NCI-H82 (cell line): Measurements from ENCODE around the gene PLCG2.

Source experiments
- DNase-seq: peaks from one replicate; lab custom pipeline; 2025; lab: John Stamatoyannopoulos, UW

Gene PLCG2

DNA sequence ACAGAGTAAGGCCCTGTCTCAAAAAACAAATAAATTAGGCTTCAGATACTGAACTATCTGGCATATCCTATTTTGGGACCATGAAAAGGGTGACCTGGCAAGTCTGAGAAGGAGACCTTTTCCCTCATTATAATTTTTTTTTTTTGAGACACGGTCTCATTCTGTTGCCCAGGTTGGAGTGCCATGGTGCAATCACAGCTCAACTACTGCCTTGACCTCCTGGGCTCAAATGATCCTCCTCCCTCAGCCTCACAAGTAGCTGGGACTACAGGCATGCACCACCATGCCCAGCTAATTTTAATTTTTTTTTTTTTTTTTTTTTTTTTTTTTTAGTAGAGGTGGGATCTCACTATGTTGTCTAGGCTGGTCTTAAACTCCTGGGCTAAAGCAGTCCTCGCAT is 37.3 kb downstream of the PLCG2 start:
- no peak for DNase-seq

DNA sequence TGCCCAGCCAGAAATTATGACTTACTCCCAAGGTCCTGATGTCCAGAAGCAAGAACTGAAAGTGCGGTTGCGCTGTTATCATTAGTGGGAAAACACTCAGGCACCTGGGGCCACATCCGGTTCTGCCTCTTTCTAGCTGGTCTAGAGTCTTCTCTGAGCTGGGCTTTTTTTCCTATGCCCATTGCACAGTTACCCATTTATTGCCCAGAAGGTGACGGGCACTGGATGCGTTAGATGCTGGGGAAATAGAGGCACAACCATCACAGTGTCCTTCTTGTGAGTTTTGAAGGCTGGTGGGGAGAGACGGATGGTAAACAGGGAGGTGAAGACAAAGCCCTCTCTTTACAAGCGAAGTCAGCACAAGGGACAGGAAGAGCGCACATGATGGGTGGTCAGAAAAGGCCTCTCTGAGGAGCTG is 37.7 kb downstream of the PLCG2 start:
- DNase-seq = no peak

DNA sequence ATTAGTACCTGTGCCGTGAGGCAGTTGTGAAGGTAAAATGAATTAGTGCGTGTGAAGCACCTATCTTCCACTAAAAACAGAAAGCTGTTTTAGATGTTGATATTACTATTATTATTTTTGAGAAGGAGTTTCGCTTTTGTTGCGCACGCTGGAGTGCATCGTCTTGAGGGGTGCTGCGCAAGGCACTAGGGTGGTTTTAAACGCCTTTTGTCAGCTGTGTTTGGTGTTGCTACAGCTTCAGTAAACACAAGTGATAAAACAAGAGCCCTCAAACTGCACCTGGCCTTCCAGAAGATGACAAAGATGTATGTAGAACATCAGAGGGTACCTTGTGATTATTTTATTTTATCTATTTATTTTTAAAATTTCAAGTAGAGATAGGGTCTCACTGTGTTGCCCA is 38.2 kb downstream of the PLCG2 start:
- DNase-seq = no peak

DNA sequence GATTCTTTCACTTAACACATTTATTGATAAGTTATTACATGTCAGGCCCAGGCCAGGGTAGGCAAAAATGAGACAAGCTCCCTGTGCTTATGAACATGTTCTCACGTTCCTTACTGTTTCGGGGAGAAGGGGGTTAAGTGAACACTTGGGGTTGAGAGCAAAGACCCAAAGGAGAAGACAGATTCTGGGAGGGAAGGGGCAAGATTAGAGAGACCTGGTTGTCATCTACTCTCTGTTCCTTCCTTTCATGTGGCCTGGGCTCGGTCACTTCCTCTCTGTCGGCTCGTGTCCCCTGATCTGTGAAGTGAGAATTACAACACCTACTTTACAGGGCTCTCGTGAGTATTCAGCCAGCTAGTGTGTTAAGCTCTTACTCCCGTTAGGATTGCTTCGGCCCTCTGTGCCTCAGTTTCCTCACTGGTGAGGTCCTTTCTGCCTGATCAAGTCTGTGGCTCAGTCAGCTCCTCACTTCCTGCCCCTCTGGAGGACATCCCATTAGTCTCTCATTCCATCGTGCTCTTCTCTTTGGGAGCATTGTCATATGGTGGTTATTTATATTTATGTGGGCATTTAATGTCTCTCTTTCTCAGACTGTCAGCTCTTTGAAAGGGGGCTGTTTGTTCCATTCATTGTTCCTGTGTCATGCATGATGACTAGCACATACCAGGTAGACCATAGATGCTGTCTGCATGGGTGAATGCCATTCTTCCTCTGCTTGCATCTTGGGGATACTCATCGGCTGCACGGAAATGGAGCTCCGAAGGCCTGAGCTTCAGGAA is 38.9 kb downstream of the PLCG2 start:
- DNase-seq = no peak

DNA sequence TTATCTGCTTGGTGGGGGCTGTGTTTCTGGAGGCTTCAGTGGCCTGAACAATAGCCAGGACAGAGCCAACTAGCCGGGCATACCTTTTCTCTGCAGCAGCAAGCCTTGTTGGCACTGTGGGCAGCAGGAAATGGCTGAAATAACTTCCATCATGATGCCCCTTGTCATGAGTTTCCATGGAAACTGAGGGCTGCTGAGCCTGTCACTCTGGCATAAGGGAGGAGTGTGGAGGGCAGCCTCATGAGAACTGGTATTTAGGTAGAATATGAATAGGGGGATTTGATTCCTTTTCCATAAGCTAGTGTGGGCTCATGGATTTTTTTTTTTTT is 39.4 kb downstream of the PLCG2 start:
- no peak for DNase-seq

DNA sequence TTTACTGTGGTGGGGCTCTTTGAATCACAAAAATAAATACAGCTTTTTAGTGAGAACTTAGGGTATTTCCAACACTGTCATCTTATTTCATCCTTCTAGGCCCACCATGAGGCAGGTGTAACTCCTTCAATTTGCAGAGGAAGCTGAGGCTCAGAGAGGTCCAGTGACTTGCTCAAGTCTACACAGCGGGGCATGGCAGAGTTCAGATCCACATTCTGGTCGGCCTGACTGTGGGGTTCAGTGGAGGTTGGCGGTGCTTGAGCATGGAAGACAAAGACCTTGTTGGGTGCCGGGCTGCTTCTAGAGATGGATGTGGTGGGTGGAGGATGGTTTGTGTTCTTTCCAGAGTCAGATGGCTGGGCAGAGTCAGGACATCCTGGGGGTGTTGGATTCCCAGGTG is 39.8 kb downstream of the PLCG2 start:
- DNase-seq = no peak

DNA sequence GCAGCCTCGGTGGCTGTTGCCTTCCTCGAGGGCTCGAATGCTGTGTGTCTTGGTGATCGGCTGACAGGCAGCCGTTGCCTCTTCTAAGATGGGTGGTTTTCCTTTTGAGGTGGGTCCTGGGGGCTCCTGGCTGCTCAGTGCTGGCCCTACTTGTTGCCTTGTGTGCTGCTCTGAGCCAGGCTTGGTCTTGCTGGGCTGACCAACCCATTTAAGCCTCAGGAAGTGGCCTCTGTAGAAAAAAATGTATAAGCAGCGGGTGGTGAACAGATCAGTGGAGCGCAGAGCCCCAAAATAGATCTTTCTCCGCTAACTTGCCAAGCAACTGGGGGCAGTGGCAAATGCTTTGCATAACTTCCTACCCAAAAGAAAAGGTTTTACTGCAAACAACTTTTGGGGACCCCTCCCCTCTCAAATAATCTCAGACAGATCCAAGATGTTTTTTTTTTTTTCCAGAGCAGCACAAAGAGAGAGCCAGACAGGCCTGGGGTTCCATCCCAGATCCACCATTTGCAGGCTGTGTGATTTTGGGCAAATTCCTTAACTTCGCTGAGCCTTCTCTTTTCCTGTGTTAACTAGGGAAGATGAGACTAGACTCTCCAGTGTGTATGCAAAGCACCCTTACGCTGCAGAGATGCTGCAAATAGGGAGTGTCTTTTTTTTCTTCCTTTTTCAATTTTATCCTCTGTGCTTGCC is 42.5 kb downstream of the PLCG2 start:
- DNase-seq = no peak

DNA sequence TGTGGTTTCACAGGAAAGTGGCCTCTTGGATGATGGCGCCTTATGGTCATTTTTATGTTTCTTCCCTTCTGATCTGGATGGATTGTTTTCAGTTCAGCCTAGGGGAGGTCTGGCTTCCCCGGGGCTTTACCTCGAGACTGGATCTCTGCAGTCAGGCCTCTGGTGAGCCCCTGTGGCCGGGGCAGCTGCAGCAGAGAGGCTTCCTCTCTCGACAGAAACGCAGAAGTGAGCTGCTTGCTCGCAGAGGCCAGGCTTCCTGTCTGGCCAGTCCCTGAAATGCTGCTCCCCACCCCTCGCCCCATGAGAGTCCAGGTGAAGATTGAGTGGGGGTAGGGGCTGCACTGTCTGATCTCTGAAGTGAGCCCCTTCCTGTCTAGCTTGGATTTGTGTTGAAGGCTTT is 44.0 kb downstream of the PLCG2 start:
- no peak for DNase-seq

DNA sequence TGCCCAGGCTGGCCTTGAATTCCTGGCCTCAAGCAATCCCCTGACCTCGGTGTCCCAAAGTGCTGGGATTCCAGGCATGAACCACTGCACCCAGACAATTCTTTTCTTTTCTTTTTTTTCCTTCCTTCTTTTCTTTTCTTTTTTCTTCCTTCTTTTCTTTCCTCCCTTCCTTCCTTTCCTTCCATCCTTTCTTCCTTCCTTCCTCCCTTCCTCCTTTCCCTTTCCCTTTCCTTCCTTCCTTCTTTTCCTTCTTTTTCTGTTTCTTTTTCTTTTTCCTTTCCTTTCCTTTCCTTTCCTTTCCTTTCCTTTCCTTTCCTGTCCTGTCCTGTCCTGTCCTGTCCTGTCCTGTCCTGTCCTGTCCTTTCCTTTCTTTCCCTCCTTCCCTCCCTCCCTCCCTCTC is 44.6 kb downstream of the PLCG2 start:
- DNase-seq = no peak

DNA sequence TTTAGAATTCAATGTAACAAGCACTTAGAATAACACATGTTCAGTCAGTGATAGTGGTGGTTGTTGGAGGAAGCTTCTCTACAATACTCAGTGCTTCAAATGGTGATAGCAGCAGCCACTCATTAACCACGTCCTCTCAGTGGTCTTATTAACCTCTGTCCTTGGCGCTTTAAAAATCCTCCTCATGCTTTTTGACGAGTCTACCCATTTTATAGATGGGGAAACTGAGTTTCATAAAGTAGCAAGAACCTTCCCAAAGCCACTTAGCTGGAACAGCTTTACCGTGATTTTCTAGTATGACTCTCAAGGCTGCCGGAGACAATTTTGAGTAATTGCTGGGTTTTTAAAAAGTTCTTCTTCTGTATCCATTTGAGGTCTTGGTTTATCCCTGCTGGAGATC is 47.4 kb downstream of the PLCG2 start:
- DNase-seq = no peak

DNA sequence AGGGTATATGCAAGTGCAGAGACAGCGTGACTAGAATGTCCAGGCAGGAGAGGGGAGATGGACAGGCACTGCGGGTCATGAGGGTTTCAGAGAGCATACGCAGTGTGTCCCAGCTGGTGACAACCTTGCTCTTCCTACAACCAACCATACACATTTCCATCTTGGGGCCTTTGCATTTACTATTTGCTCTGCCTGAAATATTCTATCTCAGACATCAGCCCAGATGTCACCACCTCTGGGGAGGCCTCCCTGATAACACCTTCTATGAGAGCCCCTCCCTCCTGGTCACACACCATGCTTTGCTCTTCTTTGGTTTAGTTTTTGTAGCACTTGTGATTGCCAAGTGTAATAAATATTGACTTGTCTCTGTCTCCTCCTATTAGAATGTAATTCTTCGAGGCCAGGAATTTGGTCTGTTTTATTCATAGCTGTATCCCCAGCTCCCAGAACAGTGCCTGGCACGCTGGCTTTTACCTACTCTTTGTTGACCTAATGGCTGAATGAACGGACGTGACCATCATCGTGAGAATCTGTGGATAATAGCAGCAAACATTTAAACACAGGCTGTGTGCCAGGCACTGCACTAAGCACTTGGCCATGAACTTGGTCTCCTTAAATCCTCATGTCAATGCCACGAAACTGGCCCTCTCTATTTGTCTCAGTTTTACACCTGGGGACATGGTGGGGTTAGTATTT is 51.9 kb downstream of the PLCG2 start:
- DNase-seq = no peak

DNA sequence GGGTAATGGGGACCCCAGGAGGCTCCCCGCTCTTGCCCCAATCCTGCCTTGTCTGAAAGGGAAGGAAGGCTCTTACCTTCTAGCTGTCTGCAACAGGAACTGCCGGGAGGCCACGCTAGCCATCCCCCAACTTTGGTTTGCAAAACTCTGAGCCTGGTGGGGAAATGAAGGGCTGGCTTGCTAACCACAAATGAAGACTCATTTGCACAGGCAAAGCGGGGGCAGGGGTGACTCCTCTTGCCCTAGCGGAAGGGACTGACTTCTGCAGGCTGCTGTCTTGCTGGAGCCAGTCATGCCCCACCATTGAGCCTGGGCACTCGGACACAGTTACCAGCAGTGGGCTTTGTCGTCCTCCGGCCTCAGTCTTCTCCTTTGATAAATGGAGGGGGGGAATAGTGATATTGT is 52.6 kb downstream of the PLCG2 start:
- no peak for DNase-seq

DNA sequence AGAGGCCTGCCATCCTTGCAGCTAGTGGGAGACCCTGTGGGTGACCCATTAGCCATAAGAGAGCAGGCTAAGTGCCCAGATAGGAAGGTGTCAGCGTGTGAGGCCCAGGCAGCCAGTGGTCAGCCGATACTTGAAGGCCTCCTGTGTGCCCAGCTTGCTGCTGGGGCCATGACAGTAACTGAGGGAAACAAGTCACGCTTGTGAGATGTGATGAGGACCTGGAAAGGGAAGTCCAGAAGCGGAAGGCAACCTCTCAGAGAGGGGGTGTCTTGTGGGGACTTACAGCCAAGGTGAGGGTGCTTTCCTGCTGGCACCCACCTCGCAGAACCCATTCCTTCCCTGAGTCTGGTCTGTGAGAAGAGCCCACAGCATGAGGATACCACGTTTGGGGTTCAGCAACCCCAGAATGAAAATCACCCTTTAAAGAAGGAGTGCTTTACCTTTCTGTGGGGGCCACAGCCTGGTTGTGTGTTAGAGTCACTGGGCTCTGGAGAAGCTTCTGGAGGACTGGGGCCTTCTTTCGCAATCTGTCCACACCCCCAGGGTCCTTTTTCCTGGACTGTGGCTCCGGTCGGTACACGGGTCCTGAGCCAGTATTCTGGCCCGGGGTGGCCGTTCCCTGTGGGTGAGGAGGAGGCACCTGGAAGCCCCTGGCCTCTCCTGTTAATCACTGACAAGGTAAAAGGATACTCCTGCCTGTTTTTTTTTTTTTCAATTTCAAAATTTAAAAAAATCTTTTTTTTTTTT is 53.9 kb downstream of the PLCG2 start:
- no peak for DNase-seq

DNA sequence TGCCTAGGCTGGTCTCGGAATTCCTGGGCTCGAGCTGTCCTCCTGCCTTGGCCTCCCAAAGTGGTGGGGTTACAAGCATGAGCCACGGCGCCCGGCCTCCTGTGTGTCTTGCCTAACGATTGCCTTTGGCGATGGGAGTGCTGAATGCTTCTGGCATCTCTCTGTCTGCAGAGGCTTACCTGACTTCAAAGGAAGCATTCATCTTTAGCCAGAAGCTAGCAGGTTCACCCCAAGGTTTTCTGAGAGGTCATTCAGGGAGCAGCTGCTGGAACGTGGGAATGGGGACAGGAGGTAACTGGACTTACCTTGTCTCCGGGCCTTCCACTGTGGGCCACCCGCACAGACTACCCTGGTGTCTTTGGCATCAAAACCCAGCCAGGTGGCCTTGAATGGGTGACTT is 54.7 kb downstream of the PLCG2 start:
- DNase-seq = no peak

DNA sequence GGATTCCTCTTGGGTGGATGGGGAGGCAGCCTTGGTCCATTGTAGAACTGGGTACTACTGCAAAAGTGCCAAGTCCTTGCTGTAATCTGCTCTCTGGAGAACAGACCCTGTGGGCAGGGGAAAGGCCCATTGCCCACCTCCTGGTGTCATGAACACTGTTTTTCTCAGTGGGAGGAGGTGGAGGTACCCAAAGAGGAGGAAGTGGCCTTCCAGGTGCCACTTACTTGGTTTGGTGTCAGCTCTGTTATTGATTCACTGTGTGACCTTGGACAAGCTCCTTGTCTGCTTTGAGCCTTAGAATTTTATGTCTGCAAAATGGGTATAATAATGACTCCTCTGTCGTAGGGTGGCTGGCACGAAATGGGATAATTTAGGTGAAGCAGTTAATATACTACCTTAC is 55.8 kb downstream of the PLCG2 start:
- no peak for DNase-seq

DNA sequence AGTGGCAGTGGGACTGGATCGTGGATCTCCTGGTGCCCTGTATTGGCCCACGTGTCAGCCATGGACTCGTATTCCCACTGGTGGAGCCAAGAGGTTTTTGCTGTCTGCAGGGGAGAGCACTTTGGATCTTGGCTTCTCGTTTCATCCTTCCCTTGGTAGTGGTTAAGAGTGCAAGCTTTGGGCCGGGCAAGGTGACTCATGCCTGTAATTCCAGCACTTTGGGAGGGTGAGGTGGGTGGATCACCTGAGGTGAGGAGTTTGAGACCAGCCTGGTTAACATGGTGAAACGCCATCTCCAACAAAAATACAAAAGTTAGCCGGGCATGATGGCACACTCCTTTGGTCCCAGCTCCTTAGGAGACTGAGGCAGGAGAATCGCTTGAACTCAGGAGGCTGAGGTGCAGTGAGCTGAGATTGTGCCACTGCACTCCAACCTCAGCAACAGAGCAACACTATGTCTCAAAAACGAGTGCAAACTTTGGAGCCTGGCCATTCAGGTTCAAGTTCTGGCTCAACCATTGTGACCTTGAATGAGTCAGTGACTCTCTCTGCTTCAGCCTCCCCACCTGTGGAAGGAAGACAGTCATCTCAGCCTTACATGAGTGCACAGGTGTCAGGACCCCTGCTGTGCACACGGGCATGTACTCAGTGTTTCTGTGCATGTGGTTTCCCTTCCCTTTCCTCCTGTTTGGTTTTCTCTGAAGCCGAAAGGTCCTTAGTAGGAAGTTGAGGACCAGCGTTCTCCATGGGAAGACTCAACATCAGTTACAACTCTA is 57.4 kb downstream of the PLCG2 start:
- DNase-seq = no peak

DNA sequence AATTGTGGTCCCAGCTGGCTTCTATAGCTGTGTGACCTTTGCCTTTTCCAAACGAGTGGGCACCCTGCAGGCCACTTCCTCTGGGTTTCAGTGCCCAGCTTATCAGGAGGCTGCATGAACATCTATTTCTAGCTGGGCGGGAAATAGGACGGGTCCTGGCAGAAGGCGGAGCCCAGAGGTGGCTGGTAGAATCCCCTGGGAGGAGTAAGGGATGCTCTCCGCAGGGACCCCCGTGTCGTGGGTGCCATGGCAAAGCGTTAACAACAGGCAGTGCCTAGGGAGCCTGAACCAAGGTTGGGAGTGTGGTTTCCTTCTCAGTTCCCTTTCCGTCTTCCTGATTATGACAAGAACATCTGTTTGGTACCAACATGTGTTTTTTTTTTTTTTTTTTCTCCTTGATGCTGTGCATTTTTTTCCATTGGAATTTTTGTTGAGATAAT is 58.2 kb downstream of the PLCG2 start:
- DNase-seq = no peak

DNA sequence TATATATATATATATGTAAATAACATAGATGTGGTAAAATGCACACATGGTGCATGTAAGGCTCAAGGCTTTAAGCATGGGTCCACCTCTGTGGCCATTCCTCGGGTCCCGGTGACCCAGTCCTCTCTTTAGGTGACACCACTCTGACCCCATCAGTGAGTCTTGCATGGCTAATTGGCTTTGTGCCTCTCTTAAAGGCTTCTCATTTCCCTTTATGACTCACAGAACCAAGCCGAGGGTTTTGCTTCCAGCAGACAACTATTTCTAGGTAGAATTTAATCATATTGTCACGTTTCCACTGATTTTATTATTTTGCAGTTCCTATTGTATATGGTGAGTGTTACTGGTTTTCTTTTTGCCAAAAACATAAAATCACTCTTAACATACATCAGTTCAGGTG is 59.7 kb downstream of the PLCG2 start:
- DNase-seq = peak; percentile 12

DNA sequence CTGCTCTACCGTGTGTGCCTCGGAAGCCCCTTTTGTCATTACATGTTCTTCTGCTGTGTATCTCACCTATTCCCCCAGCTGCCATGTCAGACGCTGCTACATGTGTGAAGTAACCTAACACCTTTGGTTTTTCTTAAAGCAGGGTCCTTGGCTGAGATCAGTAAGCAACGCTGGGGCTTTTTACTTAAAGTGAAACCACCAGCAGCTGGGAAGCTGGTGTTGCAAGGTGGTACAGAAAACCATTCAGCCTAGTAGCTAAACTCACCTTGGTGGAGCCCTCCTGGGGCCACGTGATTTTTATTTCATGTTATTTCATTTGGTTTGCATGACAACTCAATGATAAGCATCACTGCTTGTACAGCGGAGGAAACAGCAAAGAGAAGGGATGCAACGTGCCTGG is 62.6 kb downstream of the PLCG2 start:
- DNase-seq = no peak

DNA sequence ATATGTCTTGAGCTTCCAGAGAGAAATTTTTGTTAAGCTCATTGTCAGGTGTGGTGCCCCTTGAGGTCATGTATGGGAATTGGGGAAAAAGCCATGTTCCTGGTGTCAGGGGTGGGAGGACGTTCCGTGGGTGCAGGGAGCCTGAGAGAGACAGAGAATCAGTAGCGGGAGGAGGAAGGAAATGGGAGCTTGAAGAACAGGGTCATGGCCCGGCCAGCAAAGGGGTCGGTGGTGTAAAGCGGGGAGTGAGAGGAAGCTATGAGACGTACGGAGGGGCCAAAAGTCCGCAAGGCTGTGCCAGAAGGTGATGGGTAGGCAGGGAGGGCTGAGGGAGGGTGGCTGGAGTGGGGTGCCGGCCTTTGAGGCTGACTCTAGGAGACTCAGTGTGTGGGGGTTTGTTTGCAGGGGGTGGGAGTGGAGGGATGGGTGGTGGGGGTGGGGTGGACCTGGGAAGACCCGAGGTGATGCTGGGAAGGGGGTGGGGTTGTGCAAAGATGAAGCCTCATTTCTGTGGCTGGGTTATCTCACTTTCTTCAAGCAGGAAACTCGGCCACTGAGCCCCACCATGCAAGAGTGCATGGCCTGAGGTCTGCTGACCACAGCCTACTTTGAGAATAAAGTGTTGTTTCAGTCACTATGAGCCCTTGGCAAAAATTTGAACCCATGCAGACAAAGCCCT is 63.6 kb downstream of the PLCG2 start:
- DNase-seq = no peak

DNA sequence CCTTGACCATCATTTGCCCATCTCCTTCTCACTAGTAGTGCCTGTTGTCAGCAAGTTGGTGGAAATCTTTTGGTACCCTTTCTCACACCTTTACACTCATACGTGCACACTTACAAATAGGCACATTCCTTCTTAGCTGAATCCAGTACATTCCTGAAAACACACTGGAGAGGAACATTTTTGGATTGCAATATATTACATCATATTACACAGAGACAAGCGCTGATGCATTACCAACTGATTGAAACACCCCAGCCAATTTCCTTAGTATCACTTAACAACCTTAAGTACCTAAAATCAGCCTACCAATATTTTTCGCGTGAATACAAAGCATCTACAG is 64.1 kb downstream of the PLCG2 start:
- DNase-seq = no peak
